Measurements from ENCODE around the gene CHD9. TPM values are rescaled to one million over a fixed set of nuclear protein-coding genes. Genes with fewer than 3 reads are reported as not detected.

The CHD9 gene
- total RNA-seq, 6 experiments from 2014 or later = 19.8 to 44.3 (median 30.2) TPM

- Histone ChIP-seq H3K36me3 (peaks cover 0 to 7% (median under 1%) of the 10 kb centered on the region in 4 donors), H3K9me3 (no peaks in the 10 kb centered on the region), H3K27ac (peak overlapping the region in 2 of 3 donors; percentile 19 to 21), H3K4me3 (no peak overlapping the region), H3K27me3 (no peaks in the 10 kb centered on the region), H3K4me1 (peaks cover 0 to 5% (median 2%) of the 10 kb centered on the region in 4 donors)
- intact Hi-C loops (cut with DNase I) = no loop called here
- ATAC-seq (peak; percentile 68 to 85 (median 82)), DNase-seq (no peak)
- TF ChIP-seq POLR2A (IDR thresholded peaks at IDR 0.05) = no peak
- TF ChIP-seq, protein P1, sequence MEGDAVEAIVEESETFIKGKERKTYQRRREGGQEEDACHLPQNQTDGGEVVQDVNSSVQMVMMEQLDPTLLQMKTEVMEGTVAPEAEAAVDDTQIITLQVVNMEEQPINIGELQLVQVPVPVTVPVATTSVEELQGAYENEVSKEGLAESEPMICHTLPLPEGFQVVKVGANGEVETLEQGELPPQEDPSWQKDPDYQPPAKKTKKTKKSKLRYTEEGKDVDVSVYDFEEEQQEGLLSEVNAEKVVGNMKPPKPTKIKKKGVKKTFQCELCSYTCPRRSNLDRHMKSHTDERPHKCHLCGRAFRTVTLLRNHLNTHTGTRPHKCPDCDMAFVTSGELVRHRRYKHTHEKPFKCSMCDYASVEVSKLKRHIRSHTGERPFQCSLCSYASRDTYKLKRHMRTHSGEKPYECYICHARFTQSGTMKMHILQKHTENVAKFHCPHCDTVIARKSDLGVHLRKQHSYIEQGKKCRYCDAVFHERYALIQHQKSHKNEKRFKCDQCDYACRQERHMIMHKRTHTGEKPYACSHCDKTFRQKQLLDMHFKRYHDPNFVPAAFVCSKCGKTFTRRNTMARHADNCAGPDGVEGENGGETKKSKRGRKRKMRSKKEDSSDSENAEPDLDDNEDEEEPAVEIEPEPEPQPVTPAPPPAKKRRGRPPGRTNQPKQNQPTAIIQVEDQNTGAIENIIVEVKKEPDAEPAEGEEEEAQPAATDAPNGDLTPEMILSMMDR (IDR thresholded peaks at IDR 0.05) = no peak
- WGBS (ENCODE audit: insufficient coverage, low coverage, low lambda C conversion rate, missing lambda C conversion rate) = 57% methylated on average over 2 of the region's 2 CpGs
Measured at GRCh38 chr16:53219795-53220454, 165.1 kb downstream of the CHD9 start.

GRCh38 chr16:53220585-53220984, 165.8 kb downstream of the CHD9 start:
- DNase-seq (no peak), ATAC-seq (peak in 3 of 4 donors; percentile 29 to 49 (median 39))
- Histone ChIP-seq H3K4me3 (no peak overlapping the region), H3K36me3 (peaks cover 0 to 7% (median under 1%) of the 10 kb centered on the region in 4 donors), H3K27me3 (no peaks in the 10 kb centered on the region), H3K4me1 (peaks cover 0 to 5% (median 2%) of the 10 kb centered on the region in 4 donors), H3K27ac (peak overlapping the region in 2 of 3 donors; percentile 19 to 21), H3K9me3 (no peaks in the 10 kb centered on the region)
- intact Hi-C loops (cut with DNase I) = no loop called here
- TF ChIP-seq, protein P1 (IDR thresholded peaks at IDR 0.05) = peak in 3 of 4 donors; percentile 14 to 18 (median 17)
- no peak for TF ChIP-seq POLR2A (IDR thresholded peaks at IDR 0.05)
- 81% methylated on average over 2 of the region's 2 CpGs for WGBS (ENCODE audit: insufficient coverage, low coverage, low lambda C conversion rate, missing lambda C conversion rate)

DNA sequence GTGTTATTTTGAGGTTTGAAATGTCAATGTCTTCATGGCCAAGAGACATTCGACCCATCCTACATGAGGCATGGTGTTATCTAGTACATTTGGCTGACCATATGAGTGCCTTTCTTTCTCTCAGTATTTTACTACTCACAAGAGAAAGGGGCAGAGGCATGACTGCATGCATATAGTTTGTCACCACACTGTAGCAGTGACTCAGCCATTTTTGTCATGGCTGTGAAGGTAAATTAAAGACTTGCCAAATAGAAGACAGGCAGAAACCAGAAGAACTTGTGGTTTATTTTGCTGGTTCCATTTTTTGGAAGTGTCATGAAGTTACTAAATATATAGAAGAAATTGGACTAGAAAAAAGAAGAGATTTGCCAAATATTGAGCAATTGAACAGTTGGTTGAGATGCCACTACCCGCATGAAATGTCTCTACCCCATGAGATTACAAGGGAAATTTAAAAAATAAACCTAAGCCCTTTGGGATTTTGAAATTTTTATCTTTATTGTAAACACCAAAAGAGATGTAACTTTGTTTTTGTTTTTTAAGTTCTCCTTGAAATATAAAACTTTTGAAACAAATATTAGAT, 170.3 kb downstream of the CHD9 start:
- ATAC-seq = peak in 3 of 4 donors; percentile 19 to 40 (median 40)
- H3K4me3 ChIP-seq = no peak overlapping the region
- 71% methylated on average over 2 of the region's 2 CpGs for WGBS (ENCODE audit: insufficient coverage, low coverage, low lambda C conversion rate, missing lambda C conversion rate)
- TF ChIP-seq POLR2A (IDR thresholded peaks at IDR 0.05) = no peak
- TF ChIP-seq, protein P1 (IDR thresholded peaks at IDR 0.05) = no peak
- H3K9me3 ChIP-seq = no peaks in the 10 kb centered on the region
- no peak for DNase-seq
- no peak overlapping the region for H3K27ac ChIP-seq
- intact Hi-C loops (cut with DNase I) = no loop called here
- H3K27me3 ChIP-seq = no peaks in the 10 kb centered on the region
- peaks cover 0 to 4% (median 0%) of the 10 kb centered on the region in 4 donors for H3K4me1 ChIP-seq
- peaks cover 0 to 46% (median 8%) of the 10 kb centered on the region in 4 donors for H3K36me3 ChIP-seq

GRCh38 chr16:53232826-53233529, 178.2 kb downstream of the CHD9 start:
- no peaks in the 10 kb centered on the region for H3K9me3 ChIP-seq
- WGBS (ENCODE audit: insufficient coverage, low coverage, low lambda C conversion rate, missing lambda C conversion rate) = 100% methylated on average over 2 of the region's 3 CpGs
- TF ChIP-seq, protein P1 (IDR thresholded peaks at IDR 0.05) = no peak
- TF ChIP-seq POLR2A (IDR thresholded peaks at IDR 0.05) = no peak
- intact Hi-C loops (cut with DNase I) = no loop called here
- no peak for DNase-seq
- peaks cover 0 to 61% (median 13%) of the 10 kb centered on the region in 4 donors for H3K36me3 ChIP-seq
- peak in 2 of 4 donors; percentile 14 to 16 for ATAC-seq
- no peak overlapping the region for H3K4me3 ChIP-seq
- peaks cover 0 to 5% (median 0%) of the 10 kb centered on the region in 4 donors for H3K4me1 ChIP-seq
- H3K27me3 ChIP-seq = no peaks in the 10 kb centered on the region
- no peak overlapping the region for H3K27ac ChIP-seq
